Measurements from ENCODE around the gene SNX25. TPM values are rescaled to one million over a fixed set of nuclear protein-coding genes. Genes with fewer than 3 reads are reported as not detected.
"Not testable (repeated sequence)": the region's sequence is repeated elsewhere in the genome, so short reads cannot be mapped to it uniquely, and the experiment has no call there.

SNX25 gene
- total RNA-seq, 1 donor from 2014 or later, result 27.3 TPM

GRCh38 chr4:185298728-185299430 lies 89.5 kb downstream of the SNX25 start:
- intact Hi-C loops (cut with micrococcal nuclease), result no loop called here
- H3K36me3 Mint-ChIP-seq (ENCODE audit: low read depth), result peaks cover 12% of the 10 kb centered on the region
- peak; percentile 41 for DNase-seq
- H3K27me3 Mint-ChIP-seq, result no peaks in the 10 kb centered on the region
- H3K27ac Mint-ChIP-seq, result no peak overlapping the region
- H3K4me1 Mint-ChIP-seq, result no peaks in the 10 kb centered on the region
- H3K9me3 Mint-ChIP-seq, result no peaks in the 10 kb centered on the region
- no peak overlapping the region for H3K4me3 Mint-ChIP-seq

DNA sequence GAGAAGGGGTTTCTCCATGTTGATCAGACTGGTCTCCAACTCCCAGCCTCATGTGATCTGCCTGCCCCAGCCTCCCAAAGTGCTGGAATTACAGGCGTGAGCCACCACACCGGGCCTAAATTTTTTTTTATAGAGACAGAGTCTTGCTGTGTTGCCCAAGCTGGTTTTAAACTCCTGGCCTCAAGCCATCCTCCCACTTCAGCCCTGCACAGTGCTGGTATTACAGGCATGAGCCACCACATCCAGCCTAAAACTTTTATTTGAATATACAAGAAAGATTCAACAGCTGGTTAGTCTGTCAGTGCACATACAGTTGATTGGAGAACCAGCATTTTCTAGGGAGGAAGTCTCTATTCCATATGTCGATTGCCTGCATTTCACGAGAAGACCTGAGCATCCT lies 95.1 kb downstream of the SNX25 start:
- H3K27me3 Mint-ChIP-seq, result no peaks in the 10 kb centered on the region
- H3K4me3 Mint-ChIP-seq, result no peak overlapping the region
- peaks cover 8% of the 10 kb centered on the region for H3K4me1 Mint-ChIP-seq
- H3K36me3 Mint-ChIP-seq (ENCODE audit: low read depth), result peaks cover 10% of the 10 kb centered on the region
- peak; percentile 40 for DNase-seq
- no peak overlapping the region for H3K27ac Mint-ChIP-seq
- no peaks in the 10 kb centered on the region for H3K9me3 Mint-ChIP-seq
- intact Hi-C loops (cut with micrococcal nuclease), result no loop called here

GRCh38 chr4:185304944-185305690 lies 95.7 kb downstream of the SNX25 start:
- peak; percentile 66 for DNase-seq
- H3K27ac Mint-ChIP-seq, result no peak overlapping the region
- no peaks in the 10 kb centered on the region for H3K9me3 Mint-ChIP-seq
- peaks cover 12% of the 10 kb centered on the region for H3K4me1 Mint-ChIP-seq
- H3K36me3 Mint-ChIP-seq (ENCODE audit: low read depth), result peaks cover 14% of the 10 kb centered on the region
- H3K4me3 Mint-ChIP-seq, result no peak overlapping the region
- no peaks in the 10 kb centered on the region for H3K27me3 Mint-ChIP-seq
- intact Hi-C loops (cut with micrococcal nuclease), result no loop called here

DNA sequence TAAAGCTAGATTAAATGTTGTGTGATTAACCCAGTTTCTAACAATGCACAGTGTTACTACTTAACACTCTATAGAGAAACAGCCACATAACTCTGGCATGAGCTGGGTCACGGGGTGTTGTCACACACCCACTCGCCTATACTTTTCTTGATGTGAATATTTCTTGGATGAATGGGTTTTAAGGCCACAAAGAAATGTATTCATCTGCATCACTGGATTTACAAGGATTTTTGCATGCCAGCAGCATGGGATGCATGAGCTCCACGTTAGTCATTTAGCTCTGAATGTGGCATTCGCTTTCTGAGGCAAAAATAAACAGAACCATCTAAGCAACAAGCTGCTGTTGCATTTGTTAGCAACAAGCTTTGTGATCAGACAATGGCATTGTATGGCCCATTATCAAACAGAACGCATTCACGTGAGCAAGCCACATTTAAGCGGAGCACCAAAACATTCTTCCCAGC lies 96.6 kb downstream of the SNX25 start:
- no peaks in the 10 kb centered on the region for H3K9me3 Mint-ChIP-seq
- peaks cover 12% of the 10 kb centered on the region for H3K4me1 Mint-ChIP-seq
- H3K27me3 Mint-ChIP-seq, result no peaks in the 10 kb centered on the region
- intact Hi-C loops (cut with micrococcal nuclease), result no loop called here
- DNase-seq, result no peak
- H3K27ac Mint-ChIP-seq, result no peak overlapping the region
- H3K36me3 Mint-ChIP-seq (ENCODE audit: low read depth), result peaks cover 19% of the 10 kb centered on the region
- no peak overlapping the region for H3K4me3 Mint-ChIP-seq

- Mint-ChIP-seq H3K27me3 (no peaks in the 10 kb centered on the region), H3K9me3 (no peaks in the 10 kb centered on the region), H3K4me1 (peaks cover 12% of the 10 kb centered on the region), H3K27ac (no peak overlapping the region), H3K36me3 (ENCODE audit: low read depth) (peaks cover 26% of the 10 kb centered on the region), H3K4me3 (no peak overlapping the region)
- intact Hi-C loops (cut with micrococcal nuclease), result no loop called here
- peak; percentile 47 for DNase-seq
Observed at GRCh38 chr4:185307136-185307950, 97.9 kb downstream of the SNX25 start.

DNA sequence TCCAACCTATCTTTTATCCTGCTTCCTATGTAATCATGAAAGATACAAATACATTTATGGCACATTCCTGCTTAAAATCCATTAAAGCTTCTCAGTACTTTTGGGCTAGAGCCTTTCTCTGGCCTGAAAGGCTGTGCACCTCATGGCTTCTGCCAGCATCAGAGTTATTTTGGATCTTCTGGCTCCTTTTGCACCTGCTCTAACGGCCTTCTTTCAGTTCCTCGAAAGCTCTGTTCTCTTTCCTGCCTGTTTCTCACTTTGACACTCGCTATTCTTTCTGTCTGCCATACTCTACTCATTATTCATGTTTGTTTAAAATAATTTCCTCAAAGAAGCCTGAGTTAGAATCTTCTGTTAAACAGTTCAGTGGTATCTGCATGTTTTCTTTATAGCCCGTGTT lies 100.4 kb downstream of the SNX25 start:
- intact Hi-C loops (cut with micrococcal nuclease), result no loop called here
- DNase-seq, result no peak
- no peak overlapping the region for H3K27ac Mint-ChIP-seq
- H3K4me3 Mint-ChIP-seq, result no peak overlapping the region
- peaks cover 39% of the 10 kb centered on the region for H3K36me3 Mint-ChIP-seq (ENCODE audit: low read depth)
- H3K4me1 Mint-ChIP-seq, result peaks cover 12% of the 10 kb centered on the region
- no peaks in the 10 kb centered on the region for H3K27me3 Mint-ChIP-seq
- H3K9me3 Mint-ChIP-seq, result no peaks in the 10 kb centered on the region

GRCh38 chr4:185311113-185311888 lies 101.9 kb downstream of the SNX25 start:
- no peaks in the 10 kb centered on the region for H3K9me3 Mint-ChIP-seq
- H3K27ac Mint-ChIP-seq, result no peak overlapping the region

DNA sequence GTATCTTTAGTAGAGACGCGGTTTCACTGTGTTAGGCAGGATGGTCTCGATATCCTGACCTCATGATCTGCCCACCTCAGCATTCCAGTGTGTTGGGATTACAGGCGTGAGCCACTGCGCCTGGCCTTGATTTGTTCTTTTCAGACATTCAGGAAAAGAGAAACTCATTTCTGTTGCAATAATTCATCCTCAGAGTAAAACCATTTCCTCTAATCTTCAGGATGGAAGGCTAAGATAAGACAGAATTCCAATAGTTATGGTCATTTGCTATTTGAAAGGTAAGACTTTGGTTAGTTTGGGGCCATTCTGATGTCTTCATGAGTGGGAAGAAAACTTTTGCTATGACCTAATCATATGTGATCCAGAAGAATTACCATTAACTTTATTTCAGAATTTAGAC lies 103.3 kb downstream of the SNX25 start:
- Mint-ChIP-seq H3K27ac (no peak overlapping the region), H3K36me3 (ENCODE audit: low read depth) (peaks cover 56% of the 10 kb centered on the region), H3K9me3 (peaks cover 4% of the 10 kb centered on the region), H3K4me3 (no peak overlapping the region), H3K27me3 (no peaks in the 10 kb centered on the region), H3K4me1 (peaks cover 14% of the 10 kb centered on the region)
- no peak for DNase-seq
- intact Hi-C loops (cut with micrococcal nuclease), result no loop called here

More at GRCh38 chr4:185311113-185311888, 101.9 kb downstream of the SNX25 start:
- peaks cover 46% of the 10 kb centered on the region for H3K36me3 Mint-ChIP-seq (ENCODE audit: low read depth)
- H3K4me3 Mint-ChIP-seq, result no peak overlapping the region
- no peaks in the 10 kb centered on the region for H3K27me3 Mint-ChIP-seq
- intact Hi-C loops (cut with micrococcal nuclease), result no loop called here
- H3K4me1 Mint-ChIP-seq, result peaks cover 12% of the 10 kb centered on the region
- DNase-seq, result peak; percentile 47

- H3K27ac Mint-ChIP-seq, H3K9me3 Mint-ChIP-seq: not testable (repeated sequence)
- H3K36me3 Mint-ChIP-seq (ENCODE audit: low read depth), result peaks cover 38% of the 10 kb centered on the region
Observed at GRCh38 chr4:185317462-185317861, 108.1 kb downstream of the SNX25 start.

DNA sequence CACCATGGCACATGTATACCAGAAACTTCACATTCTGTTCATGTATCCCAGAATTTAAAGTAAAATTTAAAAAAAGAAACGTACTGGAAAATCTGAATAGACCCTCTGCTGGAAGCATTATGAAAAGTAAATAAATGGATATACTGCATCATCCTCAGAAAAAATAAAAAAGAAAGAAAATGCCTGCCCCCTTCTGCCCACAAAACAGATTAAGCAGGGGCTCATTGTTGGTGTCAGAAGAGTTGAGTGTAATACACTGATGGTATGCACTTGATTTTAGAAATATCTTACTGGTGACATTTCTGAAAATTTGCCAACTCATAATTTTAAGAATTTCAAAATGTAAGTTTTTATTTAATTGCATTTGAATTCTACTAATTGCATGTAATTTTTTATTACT lies 108.5 kb downstream of the SNX25 start:
- Mint-ChIP-seq H3K9me3 (peaks cover 4% of the 10 kb centered on the region), H3K27me3 (no peaks in the 10 kb centered on the region), H3K36me3 (ENCODE audit: low read depth) (peaks cover 34% of the 10 kb centered on the region), H3K4me1 (peaks cover 9% of the 10 kb centered on the region), H3K4me3 (no peak overlapping the region), H3K27ac (no peak overlapping the region)
- DNase-seq, result no peak
- intact Hi-C loops (cut with micrococcal nuclease), result no loop called here

More at GRCh38 chr4:185317462-185317861, 108.1 kb downstream of the SNX25 start:
- intact Hi-C loops (cut with micrococcal nuclease); H3K4me3 Mint-ChIP-seq; H3K4me1 Mint-ChIP-seq; DNase-seq; H3K27me3 Mint-ChIP-seq: not testable (repeated sequence)

DNA sequence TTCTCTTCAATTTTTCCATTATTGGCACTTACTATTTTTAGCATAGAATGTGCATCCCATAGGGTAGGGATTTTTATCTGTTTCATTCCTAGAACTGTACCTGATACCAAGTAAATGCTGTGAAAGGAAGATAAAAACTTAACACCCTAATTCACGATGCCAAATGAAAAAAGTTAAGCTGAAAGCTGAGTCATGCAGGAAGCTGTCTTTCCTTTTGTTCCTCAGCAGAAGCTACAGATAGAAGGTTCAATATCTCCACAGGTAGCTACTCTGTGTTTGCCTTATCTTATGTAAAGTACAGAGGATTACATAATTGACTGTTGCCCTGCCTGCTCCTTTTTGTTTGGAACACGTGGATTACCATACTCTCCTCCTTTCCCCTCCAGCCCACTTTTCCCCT lies 109.3 kb downstream of the SNX25 start:
- H3K27ac Mint-ChIP-seq, result peak overlapping the region; percentile 37
- H3K9me3 Mint-ChIP-seq, result peaks cover 4% of the 10 kb centered on the region
- H3K4me3 Mint-ChIP-seq, result peak overlapping the region; percentile 49
- H3K36me3 Mint-ChIP-seq (ENCODE audit: low read depth), result peaks cover 29% of the 10 kb centered on the region
- H3K4me1 Mint-ChIP-seq, result peaks cover 9% of the 10 kb centered on the region
- intact Hi-C loops (cut with micrococcal nuclease), result no loop called here
- DNase-seq, result peak; percentile 55
- H3K27me3 Mint-ChIP-seq, result no peaks in the 10 kb centered on the region

DNA sequence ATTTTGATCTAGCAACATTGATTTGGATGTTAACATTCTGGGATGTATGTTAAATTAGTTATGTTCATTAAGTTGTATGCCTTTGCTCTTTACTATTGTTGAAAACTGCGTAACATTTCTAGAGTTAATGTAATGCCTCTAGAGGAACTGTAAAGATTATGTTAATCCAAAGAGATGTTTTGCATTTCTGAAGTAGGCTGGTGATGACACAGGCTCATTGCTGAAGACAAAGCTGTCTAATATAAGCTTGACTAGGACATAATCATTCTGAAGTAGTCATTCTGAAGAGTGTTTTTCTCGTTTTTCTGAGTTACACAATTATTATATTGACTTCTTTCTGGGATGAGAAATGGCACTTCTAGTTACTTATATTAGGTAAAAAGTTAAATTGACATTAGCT lies 113.4 kb downstream of the SNX25 start:
- no peak for DNase-seq
- H3K36me3 Mint-ChIP-seq (ENCODE audit: low read depth), result peaks cover 14% of the 10 kb centered on the region
- H3K27me3 Mint-ChIP-seq, result no peaks in the 10 kb centered on the region
- H3K27ac Mint-ChIP-seq, result no peak overlapping the region
- no peaks in the 10 kb centered on the region for H3K9me3 Mint-ChIP-seq
- intact Hi-C loops (cut with micrococcal nuclease), result no loop called here
- H3K4me1 Mint-ChIP-seq, result peaks cover 7% of the 10 kb centered on the region
- H3K4me3 Mint-ChIP-seq, result no peak overlapping the region

- H3K9me3 Mint-ChIP-seq, result peaks cover 2% of the 10 kb centered on the region
- no peak overlapping the region for H3K4me3 Mint-ChIP-seq
- no peaks in the 10 kb centered on the region for H3K27me3 Mint-ChIP-seq
- intact Hi-C loops (cut with micrococcal nuclease), result no loop called here
- DNase-seq, result no peak
- H3K27ac Mint-ChIP-seq, result no peak overlapping the region
- H3K4me1 Mint-ChIP-seq, result peaks cover 3% of the 10 kb centered on the region
- peaks cover 15% of the 10 kb centered on the region for H3K36me3 Mint-ChIP-seq (ENCODE audit: low read depth)
Observed at GRCh38 chr4:185323606-185324005, 114.2 kb downstream of the SNX25 start.
